KMS-11 (cell line): ENCODE data around the gene OXT.

Source experiments
- H2AFZ ChIP-seq: fragments of 200-600 bp; sonication (generic); 2 replicates; pipeline ENCODE4 v1.6.1; 2016; ENCODE audit warnings: antibody characterized with exemption, mixed run types, low read depth
- H3K27ac ChIP-seq: fragments of 200-600 bp; sonication (generic); 2 replicates; pipeline ENCODE4 v1.6.1; 2016; ENCODE audit warnings: mild to moderate bottlenecking, mixed run types
- H3K27me3 ChIP-seq: fragments of 200-600 bp; sonication (generic); 2 replicates; pipeline ENCODE4 v1.6.1; 2017; ENCODE audit warnings: mild to moderate bottlenecking, low read depth, mixed run types, moderate library complexity; ENCODE audit not compliant: insufficient read depth
- H3K36me3 ChIP-seq: fragments of 200-600 bp; sonication (generic); 2 replicates; pipeline ENCODE4 v1.6.1; 2017; ENCODE audit warnings: mild to moderate bottlenecking, mixed run types; ENCODE audit not compliant: insufficient read depth
- H3K4me1 ChIP-seq: fragments of 200-600 bp; sonication (generic); 2 replicates; pipeline ENCODE4 v1.6.1; 2016; ENCODE audit warnings: mild to moderate bottlenecking, low read depth, mixed run types; ENCODE audit not compliant: poor library complexity, severe bottlenecking
- H3K4me2 ChIP-seq: fragments of 200-600 bp; sonication (generic); 2 replicates; pipeline ENCODE4 v1.7.0; 2016; ENCODE audit warnings: mild to moderate bottlenecking, mixed run types
- H3K4me3 ChIP-seq: fragments of 200-600 bp; sonication (generic); IDR thresholded peaks from 2 replicates; pipeline ENCODE4 v1.6.1; 2017; ENCODE audit warnings: low read depth, low read length, mixed read lengths; ENCODE audit not compliant: insufficient read depth
- H3K79me2 ChIP-seq: fragments of 200-600 bp; sonication (generic); 2 replicates; pipeline ENCODE4 v1.6.1; 2016; ENCODE audit warnings: low read depth, mixed run types; ENCODE audit not compliant: insufficient read depth
- H3K9ac ChIP-seq: fragments of 200-600 bp; sonication (generic); 2 replicates; pipeline ENCODE4 v1.6.1; 2016; ENCODE audit warnings: mild to moderate bottlenecking, mixed run types
- H4K20me1 ChIP-seq: fragments of 200-600 bp; sonication (generic); 2 replicates; pipeline ENCODE4 v1.6.1; 2016; ENCODE audit warnings: mild to moderate bottlenecking, mixed run types; ENCODE audit not compliant: insufficient read depth
- TF ChIP-seq, protein P1 (sequence below): fragments of 200-600 bp; sonication (generic); conservative IDR thresholded peaks from 2 replicates; pipeline ENCODE4 v1.6.1; 2017; ENCODE audit warnings: low read depth, mild to moderate bottlenecking, antibody characterized with exemption, low read length, moderate library complexity, mixed read lengths

Gene OXT

DNA sequence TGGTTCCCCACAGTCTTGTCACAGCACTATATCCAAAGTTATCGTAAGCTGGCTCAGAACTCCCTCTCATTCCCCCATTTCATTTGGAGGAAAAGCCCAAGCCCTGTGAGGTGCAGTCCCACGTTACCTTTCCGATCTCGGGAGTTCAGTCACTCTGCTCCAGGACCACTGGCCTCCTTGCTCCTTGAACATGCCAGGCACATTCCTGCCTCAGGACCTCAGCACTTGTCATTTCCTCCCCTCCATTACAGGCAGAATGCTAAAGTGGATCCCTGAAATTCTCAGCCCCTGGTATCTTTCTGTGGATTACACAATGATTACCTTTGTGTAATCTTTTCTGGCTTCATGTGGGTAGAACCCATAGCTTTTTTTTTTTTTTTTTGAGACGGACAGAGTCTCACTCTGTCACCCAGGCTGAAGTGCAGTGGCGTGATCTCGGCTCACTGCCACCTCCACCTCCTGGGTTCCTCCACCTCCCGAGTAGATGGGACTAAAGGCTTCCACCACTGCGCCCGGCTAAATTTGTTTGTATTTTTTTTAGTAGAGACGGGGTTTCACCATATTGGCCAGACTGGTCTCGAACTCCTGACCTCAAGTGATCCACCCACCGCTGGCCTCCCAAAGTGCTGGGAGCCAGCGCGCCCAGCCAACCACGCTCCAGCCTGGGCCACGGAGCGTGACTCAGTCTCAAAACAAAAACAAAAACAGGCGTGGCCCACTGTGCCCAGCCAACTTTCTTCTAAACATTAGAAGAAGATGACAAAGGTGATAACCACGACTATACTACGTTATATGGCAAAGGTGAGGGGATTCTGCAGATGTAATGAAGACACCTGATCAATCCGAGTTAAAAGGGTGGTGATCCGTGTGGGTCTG, 4.0 kb upstream of the OXT start:
- Histone ChIP-seq H3K27me3 (no peaks in the 10 kb centered on the region), H3K79me2 (no peaks in the 10 kb centered on the region), H3K4me3 (no peak overlapping the region), H2AFZ (no peak overlapping the region), H3K9ac (no peak overlapping the region), H3K36me3 (no peaks in the 10 kb centered on the region), H3K4me1 (no peaks in the 10 kb centered on the region), H4K20me1 (no peaks in the 10 kb centered on the region), H3K27ac (no peak overlapping the region), H3K4me2 (no peak overlapping the region)
- TF ChIP-seq, protein P1, sequence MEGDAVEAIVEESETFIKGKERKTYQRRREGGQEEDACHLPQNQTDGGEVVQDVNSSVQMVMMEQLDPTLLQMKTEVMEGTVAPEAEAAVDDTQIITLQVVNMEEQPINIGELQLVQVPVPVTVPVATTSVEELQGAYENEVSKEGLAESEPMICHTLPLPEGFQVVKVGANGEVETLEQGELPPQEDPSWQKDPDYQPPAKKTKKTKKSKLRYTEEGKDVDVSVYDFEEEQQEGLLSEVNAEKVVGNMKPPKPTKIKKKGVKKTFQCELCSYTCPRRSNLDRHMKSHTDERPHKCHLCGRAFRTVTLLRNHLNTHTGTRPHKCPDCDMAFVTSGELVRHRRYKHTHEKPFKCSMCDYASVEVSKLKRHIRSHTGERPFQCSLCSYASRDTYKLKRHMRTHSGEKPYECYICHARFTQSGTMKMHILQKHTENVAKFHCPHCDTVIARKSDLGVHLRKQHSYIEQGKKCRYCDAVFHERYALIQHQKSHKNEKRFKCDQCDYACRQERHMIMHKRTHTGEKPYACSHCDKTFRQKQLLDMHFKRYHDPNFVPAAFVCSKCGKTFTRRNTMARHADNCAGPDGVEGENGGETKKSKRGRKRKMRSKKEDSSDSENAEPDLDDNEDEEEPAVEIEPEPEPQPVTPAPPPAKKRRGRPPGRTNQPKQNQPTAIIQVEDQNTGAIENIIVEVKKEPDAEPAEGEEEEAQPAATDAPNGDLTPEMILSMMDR: no peak

DNA sequence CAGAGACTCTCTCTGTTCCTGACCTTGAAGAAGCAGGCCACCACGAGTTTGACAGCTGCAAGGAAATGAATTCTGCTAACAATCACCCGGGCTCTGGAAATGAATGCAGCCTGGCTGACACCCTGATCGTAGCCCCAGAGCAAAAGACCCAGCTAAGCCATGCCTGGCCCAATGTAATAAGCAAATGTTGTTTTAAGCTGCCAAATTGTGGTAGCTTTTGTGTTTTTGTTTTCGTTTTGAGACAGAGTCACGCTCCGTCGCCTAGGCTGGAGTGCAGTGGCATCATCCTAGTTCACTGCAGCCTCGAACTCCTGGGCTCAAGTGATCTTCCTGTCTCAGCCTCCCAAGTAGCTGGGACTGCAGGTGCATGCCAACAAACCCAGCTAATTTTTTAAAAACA, 3.3 kb upstream of the OXT start:
- Histone ChIP-seq H3K79me2 (no peaks in the 10 kb centered on the region), H3K4me2 (no peak overlapping the region), H3K9ac (no peak overlapping the region), H3K4me1 (no peaks in the 10 kb centered on the region), H3K36me3 (no peaks in the 10 kb centered on the region), H3K27ac (no peak overlapping the region), H3K27me3 (no peaks in the 10 kb centered on the region), H3K4me3 (no peak overlapping the region), H4K20me1 (no peaks in the 10 kb centered on the region), H2AFZ (no peak overlapping the region)
- TF ChIP-seq, protein P1: no peak

DNA sequence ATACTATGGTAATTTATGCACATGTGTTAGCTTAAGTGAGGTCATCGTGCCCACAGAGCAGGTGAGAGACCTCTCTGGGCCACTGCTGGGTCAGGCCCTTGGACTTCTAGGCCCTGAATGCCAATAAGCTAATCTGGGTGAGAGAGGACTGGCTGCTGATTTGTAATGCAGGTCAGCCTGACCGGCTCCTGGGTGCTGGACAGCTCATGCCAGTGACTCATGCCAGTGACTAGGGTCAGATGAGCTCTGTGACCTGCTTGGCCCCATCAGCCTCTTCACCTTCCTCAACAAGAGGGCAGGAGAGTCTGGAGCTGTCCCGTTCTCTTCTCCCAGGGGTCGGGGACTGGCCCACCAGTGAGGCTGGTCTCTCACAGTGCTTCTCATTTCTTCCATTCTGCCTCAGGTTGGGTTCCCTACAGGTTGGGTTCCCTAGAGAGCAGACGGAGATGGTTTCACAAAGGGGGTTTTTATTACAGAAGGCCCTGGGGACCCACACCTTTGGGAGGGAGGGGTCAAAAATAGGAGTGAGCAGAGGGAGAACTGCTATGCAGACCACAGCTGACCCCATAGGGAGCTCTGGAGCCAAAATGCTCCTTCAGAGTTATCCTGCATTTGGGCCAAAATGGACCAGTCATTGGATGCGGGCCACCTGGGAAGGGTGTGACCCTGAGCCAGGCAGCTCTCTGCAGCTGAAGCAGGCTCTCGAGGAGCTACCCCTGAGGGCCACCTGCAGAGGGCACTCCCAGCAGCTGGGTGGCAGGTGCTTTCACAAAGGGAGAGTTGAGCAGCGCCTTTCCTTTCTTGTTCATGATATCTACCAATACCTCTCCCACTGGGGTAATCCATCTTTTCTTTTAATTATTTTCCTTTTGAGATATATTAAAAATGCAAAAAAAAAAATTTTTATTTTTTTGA, 2.2 kb upstream of the OXT start:
- Histone ChIP-seq H3K27me3 (no peaks in the 10 kb centered on the region), H3K27ac (no peak overlapping the region), H3K79me2 (no peaks in the 10 kb centered on the region), H3K36me3 (no peaks in the 10 kb centered on the region), H4K20me1 (no peaks in the 10 kb centered on the region), H3K4me1 (no peaks in the 10 kb centered on the region), H2AFZ (no peak overlapping the region), H3K4me3 (no peak overlapping the region), H3K9ac (no peak overlapping the region), H3K4me2 (no peak overlapping the region)
- TF ChIP-seq, protein P1: no peak

DNA sequence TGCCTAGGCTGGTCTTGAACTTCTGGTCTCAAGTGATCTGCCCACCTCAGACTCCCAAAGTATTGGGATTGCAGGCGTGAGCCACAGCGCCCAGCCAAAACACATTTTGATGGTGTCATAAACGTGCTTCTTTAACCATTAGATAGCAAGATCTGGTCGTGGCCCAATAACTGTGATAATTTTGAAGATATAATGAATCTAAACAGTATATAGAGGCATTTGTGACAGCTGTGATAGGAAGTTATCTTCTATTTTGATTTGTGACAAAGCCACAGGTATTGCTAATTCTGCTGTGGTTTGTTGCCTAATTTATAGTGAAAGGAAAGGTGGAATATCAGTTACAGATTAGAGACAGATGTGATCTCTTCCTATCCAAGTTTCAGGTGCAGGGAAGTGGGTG, 695 bp upstream of the OXT start:
- H3K79me2 ChIP-seq: no peaks in the 10 kb centered on the region
- H2AFZ ChIP-seq: no peak overlapping the region
- TF ChIP-seq, protein P1: no peak
- no peaks in the 10 kb centered on the region for H3K27me3 ChIP-seq
- no peak overlapping the region for H3K4me3 ChIP-seq
- H3K4me2 ChIP-seq: no peak overlapping the region
- H3K36me3 ChIP-seq: no peaks in the 10 kb centered on the region
- H3K9ac ChIP-seq: no peak overlapping the region
- H4K20me1 ChIP-seq: no peaks in the 10 kb centered on the region
- no peaks in the 10 kb centered on the region for H3K4me1 ChIP-seq
- H3K27ac ChIP-seq: no peak overlapping the region
